Measurements from ENCODE around the gene SKIL. TPM values are rescaled to one million over a fixed set of nuclear protein-coding genes. Genes with fewer than 3 reads are reported as not detected.

SKIL gene
- total and polyA plus RNA-seq, 5 donors, result 9.6 to 59.5 (median 36.4) TPM

- no peaks in the 10 kb centered on the region for H3K9me3 ChIP-seq (ENCODE audit: control insufficient read depth, low read length)
- peak; percentile 21 to 22 for ATAC-seq
- no peak overlapping the region for H3K27ac ChIP-seq (ENCODE audit: low read length)
Measured at GRCh38 chr3:170437696-170438407, 80.3 kb downstream of the SKIL start.

GRCh38 chr3:170438836-170439235, 81.3 kb downstream of the SKIL start:
- Histone ChIP-seq H3K27me3 (ENCODE audit: control insufficient read depth, insufficient read depth) (no peaks in the 10 kb centered on the region), H3K4me1 (ENCODE audit: control insufficient read depth, insufficient read depth, low read length) (no peaks in the 10 kb centered on the region), H3K9me3 (ENCODE audit: control insufficient read depth, low read length) (no peaks in the 10 kb centered on the region), H3K27ac (ENCODE audit: low read length) (no peak overlapping the region), H3K4me3 (ENCODE audit: low read length) (no peak overlapping the region)
- DNase-seq (no peak), ATAC-seq (no peak)
- WGBS, result 93% methylated on average over 1 of the region's 1 CpG
- intact Hi-C loops (cut with DNase I), result no loop called here

More at GRCh38 chr3:170437696-170438407, 80.3 kb downstream of the SKIL start:
- Histone ChIP-seq H3K4me3 (ENCODE audit: low read length) (no peak overlapping the region), H3K4me1 (ENCODE audit: control insufficient read depth, insufficient read depth, low read length) (no peaks in the 10 kb centered on the region), H3K27me3 (ENCODE audit: control insufficient read depth, insufficient read depth) (no peaks in the 10 kb centered on the region)
- intact Hi-C loops (cut with DNase I), result no loop called here
- DNase-seq, result no peak
- WGBS, result 73% methylated on average over 10 of the region's 10 CpGs

GRCh38 chr3:170440344-170440743, 82.8 kb downstream of the SKIL start:
- no peak overlapping the region for H3K27ac ChIP-seq (ENCODE audit: low read length)
- ATAC-seq (no peak), DNase-seq (no peak)
- H3K4me1 ChIP-seq (ENCODE audit: control insufficient read depth, insufficient read depth, low read length), result no peaks in the 10 kb centered on the region
- WGBS, result 97% methylated on average over 2 of the region's 2 CpGs
- H3K27me3 ChIP-seq (ENCODE audit: control insufficient read depth, insufficient read depth), result no peaks in the 10 kb centered on the region
- H3K9me3 ChIP-seq (ENCODE audit: control insufficient read depth, low read length), result no peaks in the 10 kb centered on the region
- no peak overlapping the region for H3K4me3 ChIP-seq (ENCODE audit: low read length)
- intact Hi-C loops (cut with DNase I), result no loop called here

GRCh38 chr3:170441412-170441811, 83.9 kb downstream of the SKIL start:
- ATAC-seq, result no peak
- no peaks in the 10 kb centered on the region for H3K9me3 ChIP-seq (ENCODE audit: control insufficient read depth, low read length)
- WGBS, result 95% methylated on average over 4 of the region's 4 CpGs
- H3K27ac ChIP-seq (ENCODE audit: low read length), result no peak overlapping the region
- no peak overlapping the region for H3K4me3 ChIP-seq (ENCODE audit: low read length)
- no peak for DNase-seq
- no peaks in the 10 kb centered on the region for H3K27me3 ChIP-seq (ENCODE audit: control insufficient read depth, insufficient read depth)
- no peaks in the 10 kb centered on the region for H3K4me1 ChIP-seq (ENCODE audit: control insufficient read depth, insufficient read depth, low read length)
- intact Hi-C loops (cut with DNase I), result no loop called here

GRCh38 chr3:170442947-170443346, 85.4 kb downstream of the SKIL start:
- intact Hi-C loops (cut with DNase I), result no loop called here
- Histone ChIP-seq H3K27me3 (ENCODE audit: control insufficient read depth, insufficient read depth) (no peaks in the 10 kb centered on the region), H3K4me1 (ENCODE audit: control insufficient read depth, insufficient read depth, low read length) (no peaks in the 10 kb centered on the region), H3K27ac (ENCODE audit: low read length) (no peak overlapping the region), H3K9me3 (ENCODE audit: control insufficient read depth, low read length) (no peaks in the 10 kb centered on the region), H3K4me3 (ENCODE audit: low read length) (no peak overlapping the region)
- ATAC-seq (no peak), DNase-seq (no peak)

- Histone ChIP-seq H3K27me3 (ENCODE audit: control insufficient read depth, insufficient read depth) (no peaks in the 10 kb centered on the region), H3K9me3 (ENCODE audit: control insufficient read depth, low read length) (no peaks in the 10 kb centered on the region), H3K4me3 (ENCODE audit: low read length) (no peak overlapping the region), H3K27ac (ENCODE audit: low read length) (no peak overlapping the region), H3K4me1 (ENCODE audit: control insufficient read depth, insufficient read depth, low read length) (no peaks in the 10 kb centered on the region)
- ATAC-seq (no peak), DNase-seq (no peak)
- intact Hi-C loops (cut with DNase I), result no loop called here
Measured at GRCh38 chr3:170443457-170443856, 85.9 kb downstream of the SKIL start.

Small RNA genes within 50 kb of the gene (microRNA-seq; reads per million reads assigned to microRNA genes)
- gene MIR6828, result 0 reads per million in 2 donors

Other genes with a start within 250 kb of the SKIL start
- gene PHC3, start 176.0 kb upstream of the SKIL start, total RNA-seq, result 10 to 100 TPM; 52.9 to 62.4 (median 61.0) TPM
- 6.2 TPM for gene PHC3, start 176.0 kb upstream of the SKIL start, polyA plus RNA-seq
- gene PRKCI, start 135.3 kb upstream of the SKIL start, total RNA-seq, result 10 to 100 TPM; 16.3 to 20.6 (median 17.0) TPM
- gene PRKCI, start 135.3 kb upstream of the SKIL start, polyA plus RNA-seq, result 9.0 TPM
- 10 to 100 TPM; 11.1 to 13.7 (median 11.7) TPM for gene CLDN11, start 61.2 kb downstream of the SKIL start, total RNA-seq
- 7.5 TPM for gene CLDN11, start 61.2 kb downstream of the SKIL start, polyA plus RNA-seq
- under 1 TPM in 1 of 4 donors, not detected in 3; 0.06 TPM for gene SLC7A14, start 228.4 kb downstream of the SKIL start, total RNA-seq
- 0.05 TPM for gene SLC7A14, start 228.4 kb downstream of the SKIL start, polyA plus RNA-seq

All from right cardiac atrium (tissue), 5 donors.